Small intestine (tissue), 7 donors: ENCODE measurements around the gene ABCA1. TPM values are rescaled to one million over a fixed set of nuclear protein-coding genes. Genes with fewer than 3 reads are reported as not detected.
A peak's percentile ranks its signal among the peaks of the same experiment; 100 is the strongest.

Experiments
- DNase-seq, 2 donors: peaks; one replicate each; pipeline versions ENCODE4 v3.0.0 to v3.0.0-alpha.2; 2013
- FAIRE-seq: peaks from 2 replicates; lab custom pipeline; 2012; peaks lifted over from hg19 to GRCh38; lab: Jason Lieb, UNC
- H3K27ac ChIP-seq, 3 donors: one replicate each; pipeline ENCODE4 v1.5.1; 2013; ENCODE audit warnings: low read length in 2 of 3, mild to moderate bottlenecking in 2 of 3, control low read depth in 1 of 3, inconsistent platforms in 1 of 3, low read depth in 1 of 3, moderate library complexity in 1 of 3
- H3K27me3 ChIP-seq, 3 donors: one replicate each; pipeline ENCODE4 v1.6.1; 2013; ENCODE audit warnings: low read length in 3 of 3, inconsistent platforms in 1 of 3; ENCODE audit not compliant: control insufficient read depth in 3 of 3, insufficient read depth in 3 of 3
- H3K36me3 ChIP-seq, 3 donors: one replicate each; pipeline ENCODE4 v1.6.1; 2013; ENCODE audit warnings: low read length in 3 of 3, inconsistent platforms in 1 of 3, low read depth in 1 of 3, mild to moderate bottlenecking in 1 of 3, moderate library complexity in 1 of 3; ENCODE audit not compliant: control insufficient read depth in 3 of 3, insufficient read depth in 2 of 3
- H3K4me1 ChIP-seq, 3 donors: one replicate each; pipeline ENCODE4 v1.6.1; 2013; ENCODE audit warnings: low read length in 2 of 3, inconsistent platforms in 1 of 3, low read depth in 1 of 3, mild to moderate bottlenecking in 1 of 3, moderate library complexity in 1 of 3; ENCODE audit not compliant: control insufficient read depth in 3 of 3, insufficient read depth in 2 of 3
- H3K4me3 ChIP-seq, 3 donors: one replicate each; pipeline ENCODE4 v1.5.1; 2013; ENCODE audit warnings: low read length in 3 of 3, control low read depth in 1 of 3, inconsistent platforms in 1 of 3, low read depth in 1 of 3, mild to moderate bottlenecking in 1 of 3, moderate library complexity in 1 of 3
- H3K9me3 ChIP-seq, 2 donors: one replicate each; pipeline ENCODE4 v1.6.1; 2013; ENCODE audit warnings: low read depth in 1 of 2, low read length in 1 of 2; ENCODE audit not compliant: control insufficient read depth in 2 of 2, insufficient read depth in 1 of 2
- WGBS, 3 donors: extraction: QIAGEN DNeasy Blood & Tissue Kit; methylation state at CpG; one replicate each; pipeline ENCODE4 v1.1.7; 2013; 5-methylcytosine and 5-hydroxymethylcytosine counted together
- polyA plus RNA-seq, 4 donors: library from polyadenylated mRNA; stranded (reverse) in 3 of 4; unstranded in 1 of 4; fragments of 200-250 nt in 3 of 4; fragments of 120-200 nt in 1 of 4; gene quantifications; one replicate each; pipeline versions ENCODE4 v1.2.1 to v1.2.3, GENCODE V29; 2013
- donor health status: healthy with polysubstance abuse.
- donor health status: control.
- donor health status: control.
- donor health status: Bipolar disorder and iron deficiency.
- donor health status: healthy.

The ABCA1 gene
- polyA plus RNA-seq, 4 donors, result 1.6 to 7.1 (median 3.1) TPM

GRCh38 chr9:104743376-104743985 is 184.5 kb downstream of the ABCA1 start:
- Histone ChIP-seq H3K4me1 (no peaks in the 10 kb centered on the region), H3K9me3 (no peaks in the 10 kb centered on the region), H3K27ac (no peak overlapping the region), H3K27me3 (no peaks in the 10 kb centered on the region), H3K36me3 (no peaks in the 10 kb centered on the region), H3K4me3 (no peak overlapping the region)
- FAIRE-seq (peak; percentile 15), DNase-seq (peak; percentile 71 to 73)
- 31 to 42% (median 32%) methylated on average over 7 of the region's 7 CpGs for WGBS, 3 donors

GRCh38 chr9:104740621-104741020 is 187.3 kb downstream of the ABCA1 start:
- FAIRE-seq (no peak), DNase-seq (no peak)
- H3K27me3 ChIP-seq, result no peaks in the 10 kb centered on the region
- 52 to 63% (median 62%) methylated on average over 1 of the region's 1 CpG for WGBS, 3 donors
- H3K4me3 ChIP-seq, result no peak overlapping the region
- H3K27ac ChIP-seq, result no peak overlapping the region
- no peaks in the 10 kb centered on the region for H3K4me1 ChIP-seq
- H3K36me3 ChIP-seq, result no peaks in the 10 kb centered on the region
- no peaks in the 10 kb centered on the region for H3K9me3 ChIP-seq

- no peak overlapping the region for H3K4me3 ChIP-seq
- WGBS, 3 donors, result 62 to 75% (median 71%) methylated on average over 3 of the region's 3 CpGs
- no peaks in the 10 kb centered on the region for H3K27me3 ChIP-seq
- H3K4me1 ChIP-seq, result no peaks in the 10 kb centered on the region
- FAIRE-seq, result no peak
- H3K36me3 ChIP-seq, result no peaks in the 10 kb centered on the region
- no peaks in the 10 kb centered on the region for H3K9me3 ChIP-seq
- no peak overlapping the region for H3K27ac ChIP-seq
- DNase-seq, result no peak
These were observed 189.5 kb downstream of the ABCA1 start for GRCh38 chr9:104738452-104738851.

Other genes starting within 250 kb of the ABCA1 start
- not detected for gene OR13D1, start 233.6 kb downstream of the ABCA1 start, polyA plus RNA-seq
- gene NIPSNAP3A, start 180.5 kb downstream of the ABCA1 start, polyA plus RNA-seq, result 10 to 100 TPM; 26.5 to 41.7 (median 35.3) TPM
- gene NIPSNAP3B, start 164.0 kb downstream of the ABCA1 start, polyA plus RNA-seq, result 1 to 10 TPM in 2 of 4 donors, under 1 TPM in 1, not detected in 1; 0.67 to 3.1 (median 1.1) TPM